Tibial artery (tissue), 4 donors: ENCODE results near the gene PRKCQ.

Source experiments
- DNase-seq, 2 donors: peaks; one replicate each; pipeline ENCODE4 v3.0.0-alpha.2; 2019
- H3K27ac ChIP-seq, 2 donors: fragments of 200-600 bp; sonication (generic) in 1 of 2; 1 replicate in 1 of 2; 2 replicates in 1 of 2; pipeline ENCODE4 v1.5.1; 2018 to 2019; ENCODE audit warnings: mild to moderate bottlenecking in 1 of 2
- H3K27me3 ChIP-seq, 2 donors: fragments of 200-600 bp; sonication (generic) in 1 of 2; one replicate each; pipeline versions ENCODE4 v1.5.1 to v1.6.0; 2016 to 2019
- H3K36me3 ChIP-seq, 3 donors: fragments of 200-600 bp; sonication (generic) in 2 of 3; one replicate each; pipeline ENCODE4 v1.5.1; 2016 to 2019; ENCODE audit warnings: mild to moderate bottlenecking in 2 of 3
- H3K4me1 ChIP-seq, 4 donors: fragments of 200-600 bp; sonication (generic) in 2 of 4; 1 replicate in 3 of 4; 2 replicates in 1 of 4; pipeline ENCODE4 v1.5.1; 2016 to 2019
- H3K4me3 ChIP-seq, 2 donors: fragments of 200-600 bp; sonication (generic) in 1 of 2; 1 replicate in 1 of 2; 2 replicates in 1 of 2; pipeline ENCODE4 v1.5.1; 2018 to 2019; ENCODE audit warnings: mild to moderate bottlenecking in 2 of 2
- H3K9me3 ChIP-seq, 3 donors: fragments of 200-600 bp; sonication (generic) in 1 of 3; one replicate each; pipeline ENCODE4 v1.5.1; 2016 to 2019
- CTCF ChIP-seq, 2 experiments: fragments of 200-600 bp in 1 of 2; fragments of 450-650 bp in 1 of 2; IDR thresholded peaks; one replicate each; pipeline ENCODE4 v1.5.1; 2017 to 2019; ENCODE audit warnings: antibody characterized with exemption in 2 of 2, mild to moderate bottlenecking in 1 of 2, moderate library complexity in 1 of 2
- intact Hi-C: fragments of 100-400 bp; cut with DNase I; formaldehyde crosslinking; loops from one replicate; pipeline ENCODE4 v1.15.0; 2023; ENCODE audit warnings: low total_unique reads

PRKCQ gene

GRCh38 chr10:6423413-6424170 lies 156.5 kb downstream of the PRKCQ start:
- Histone ChIP-seq H3K9me3 (no peaks in the 10 kb centered on the region), H3K4me3 (no peak overlapping the region), H3K4me1 (no peaks in the 10 kb centered on the region), H3K27me3 (no peaks in the 10 kb centered on the region), H3K36me3 (no peaks in the 10 kb centered on the region), H3K27ac (no peak overlapping the region)
- no peak for TF ChIP-seq CTCF (IDR thresholded peaks at IDR 0.05)
- DNase-seq = no peak
- intact Hi-C loops = no loop called here

GRCh38 chr10:6423004-6423403 lies 157.1 kb downstream of the PRKCQ start:
- no peak overlapping the region for H3K27ac ChIP-seq
- H3K9me3 ChIP-seq = no peaks in the 10 kb centered on the region
- no peaks in the 10 kb centered on the region for H3K36me3 ChIP-seq
- H3K4me1 ChIP-seq = no peaks in the 10 kb centered on the region
- no peak for TF ChIP-seq CTCF (IDR thresholded peaks at IDR 0.05)
- H3K4me3 ChIP-seq = no peak overlapping the region
- H3K27me3 ChIP-seq = no peaks in the 10 kb centered on the region
- intact Hi-C loops = no loop called here
- DNase-seq = no peak

GRCh38 chr10:6418613-6419216 lies 161.4 kb downstream of the PRKCQ start:
- Histone ChIP-seq H3K27ac (no peak overlapping the region), H3K4me1 (no peaks in the 10 kb centered on the region), H3K27me3 (no peaks in the 10 kb centered on the region), H3K4me3 (no peak overlapping the region), H3K9me3 (no peaks in the 10 kb centered on the region), H3K36me3 (no peaks in the 10 kb centered on the region)
- no peak for DNase-seq
- no peak for TF ChIP-seq CTCF (IDR thresholded peaks at IDR 0.05)
- intact Hi-C loops = no loop called here

- intact Hi-C loops = no loop called here
- H3K27ac ChIP-seq = no peak overlapping the region
- no peaks in the 10 kb centered on the region for H3K4me1 ChIP-seq
- no peaks in the 10 kb centered on the region for H3K27me3 ChIP-seq
- no peaks in the 10 kb centered on the region for H3K9me3 ChIP-seq
- H3K4me3 ChIP-seq = no peak overlapping the region
- no peak for DNase-seq
- H3K36me3 ChIP-seq = no peaks in the 10 kb centered on the region
- no peak for TF ChIP-seq CTCF (IDR thresholded peaks at IDR 0.05)
Observed at GRCh38 chr10:6418167-6418566, 161.9 kb downstream of the PRKCQ start.

- no peak for DNase-seq
- no peaks in the 10 kb centered on the region for H3K4me1 ChIP-seq
- intact Hi-C loops = no loop called here
- no peak overlapping the region for H3K4me3 ChIP-seq
- no peaks in the 10 kb centered on the region for H3K36me3 ChIP-seq
- H3K9me3 ChIP-seq = no peaks in the 10 kb centered on the region
- TF ChIP-seq CTCF (IDR thresholded peaks at IDR 0.05) = peak; percentile 53 to 60
- H3K27me3 ChIP-seq = no peaks in the 10 kb centered on the region
- H3K27ac ChIP-seq = no peak overlapping the region
Observed at GRCh38 chr10:6416892-6417512, 163.1 kb downstream of the PRKCQ start.
